Activated T-helper 17 cell treated with anti-CD3 and anti-CD28 coated beads, Interleukin-2, amount 50 U/mL, for 72 hours (primary cell): Measurements from ENCODE around the gene EIF6. TPM values are rescaled to one million over a fixed set of nuclear protein-coding genes. Genes with fewer than 3 reads are reported as not detected.
A peak's percentile ranks its signal among the peaks of the same experiment; 100 is the strongest.
"Not testable (repeated sequence)": the region's sequence is repeated elsewhere in the genome, so short reads cannot be mapped to it uniquely, and the experiment has no call there.

Experiments
- ATAC-seq: fragments of 150-1000 bp; cut with Tn5 transposase; replicated peaks from 2 replicates; pipeline ENCODE4 v1.10.0; 2021; ENCODE audit warnings: mild to moderate bottlenecking, moderate library complexity
- H3K27ac Mint-ChIP-seq: one replicate; pipeline ENCODE4 v1.8.0; 2022; ENCODE audit warnings: mixed read lengths
- H3K27me3 Mint-ChIP-seq: one replicate; pipeline ENCODE4 v1.8.0; 2022; ENCODE audit warnings: mixed read lengths
- H3K36me3 Mint-ChIP-seq: one replicate; pipeline ENCODE4 v1.8.0; 2022; ENCODE audit warnings: low read depth, mild to moderate bottlenecking, mixed read lengths
- H3K4me1 Mint-ChIP-seq: one replicate; pipeline ENCODE4 v1.8.0; 2022; ENCODE audit warnings: mixed read lengths
- H3K4me3 Mint-ChIP-seq: one replicate; pipeline ENCODE4 v1.8.0; 2022; ENCODE audit warnings: mild to moderate bottlenecking, mixed read lengths
- H3K9me3 Mint-ChIP-seq: one replicate; pipeline ENCODE4 v1.8.0; 2022; ENCODE audit warnings: mixed read lengths
- total RNA-seq, 2 donors: library from RNA; stranded (reverse); gene quantifications; one replicate each; pipeline ENCODE4 v1.2.3, GENCODE V29; 2022

The EIF6 gene
- total RNA-seq, 2 donors from 2014 or later: 82.7 to 146 TPM

GRCh38 chr20:35252598-35252997 is 32.0 kb downstream of the EIF6 start:
- H3K36me3 Mint-ChIP-seq: peaks cover 13% of the 10 kb centered on the region
- H3K9me3 Mint-ChIP-seq, H3K27me3 Mint-ChIP-seq: not testable (repeated sequence)
- peak overlapping the region; percentile 46 for H3K4me3 Mint-ChIP-seq
- H3K4me1 Mint-ChIP-seq: peaks cover 13% of the 10 kb centered on the region
- H3K27ac Mint-ChIP-seq: peak overlapping the region; percentile 88
- peak; percentile 33 for ATAC-seq

GRCh38 chr20:35252037-35252461 is 32.5 kb downstream of the EIF6 start:
- peak overlapping the region; percentile 88 for H3K27ac Mint-ChIP-seq
- no peaks in the 10 kb centered on the region for H3K27me3 Mint-ChIP-seq
- peak overlapping the region; percentile 46 for H3K4me3 Mint-ChIP-seq
- no peaks in the 10 kb centered on the region for H3K9me3 Mint-ChIP-seq
- peaks cover 17% of the 10 kb centered on the region for H3K4me1 Mint-ChIP-seq
- H3K36me3 Mint-ChIP-seq: peaks cover 13% of the 10 kb centered on the region
- peak; percentile 93 for ATAC-seq

- Mint-ChIP-seq H3K4me3 (peak overlapping the region; percentile 46), H3K9me3 (no peaks in the 10 kb centered on the region), H3K36me3 (peaks cover 9% of the 10 kb centered on the region), H3K27ac (peak overlapping the region; percentile 88), H3K4me1 (peaks cover 17% of the 10 kb centered on the region), H3K27me3 (no peaks in the 10 kb centered on the region)
- no peak for ATAC-seq
Measured at GRCh38 chr20:35251613-35251940, 33.0 kb downstream of the EIF6 start.

- Mint-ChIP-seq H3K27ac (no peak overlapping the region), H3K4me3 (no peak overlapping the region), H3K4me1 (peaks cover 17% of the 10 kb centered on the region), H3K36me3 (no peaks in the 10 kb centered on the region), H3K27me3 (no peaks in the 10 kb centered on the region), H3K9me3 (no peaks in the 10 kb centered on the region)
- no peak for ATAC-seq
Measured at GRCh38 chr20:35248641-35249475, 35.7 kb downstream of the EIF6 start.

- Mint-ChIP-seq H3K36me3 (no peaks in the 10 kb centered on the region), H3K9me3 (no peaks in the 10 kb centered on the region), H3K27ac (no peak overlapping the region), H3K4me3 (no peak overlapping the region), H3K4me1 (peaks cover 8% of the 10 kb centered on the region), H3K27me3 (no peaks in the 10 kb centered on the region)
- no peak for ATAC-seq
Measured at GRCh38 chr20:35246723-35247122, 37.8 kb downstream of the EIF6 start.

- no peak for ATAC-seq
- no peak overlapping the region for H3K27ac Mint-ChIP-seq
Measured at GRCh38 chr20:35243986-35244385, 40.6 kb downstream of the EIF6 start.

GRCh38 chr20:35243317-35243716 is 41.3 kb downstream of the EIF6 start:
- Mint-ChIP-seq H3K4me3 (no peak overlapping the region), H3K27me3 (no peaks in the 10 kb centered on the region)

More at GRCh38 chr20:35243986-35244385, 40.6 kb downstream of the EIF6 start:
- no peaks in the 10 kb centered on the region for H3K36me3 Mint-ChIP-seq
- peaks cover 4% of the 10 kb centered on the region for H3K4me1 Mint-ChIP-seq
- H3K9me3 Mint-ChIP-seq: no peaks in the 10 kb centered on the region
- H3K4me3 Mint-ChIP-seq: no peak overlapping the region
- H3K27me3 Mint-ChIP-seq: no peaks in the 10 kb centered on the region

GRCh38 chr20:35240811-35241293 is 43.7 kb downstream of the EIF6 start:
- Mint-ChIP-seq H3K4me1 (no peaks in the 10 kb centered on the region), H3K9me3 (no peaks in the 10 kb centered on the region), H3K4me3 (no peak overlapping the region), H3K27me3 (no peaks in the 10 kb centered on the region), H3K36me3 (peaks cover 16% of the 10 kb centered on the region), H3K27ac (no peak overlapping the region)
- ATAC-seq: no peak

More at GRCh38 chr20:35243317-35243716, 41.3 kb downstream of the EIF6 start:
- no peaks in the 10 kb centered on the region for H3K36me3 Mint-ChIP-seq
- H3K4me1 Mint-ChIP-seq: peaks cover 4% of the 10 kb centered on the region
- no peaks in the 10 kb centered on the region for H3K9me3 Mint-ChIP-seq
- ATAC-seq: no peak
- no peak overlapping the region for H3K27ac Mint-ChIP-seq

GRCh38 chr20:35240083-35240810 is 44.3 kb downstream of the EIF6 start:
- Mint-ChIP-seq H3K4me1 (no peaks in the 10 kb centered on the region), H3K9me3 (no peaks in the 10 kb centered on the region), H3K36me3 (peaks cover 22% of the 10 kb centered on the region), H3K27ac (no peak overlapping the region), H3K27me3 (no peaks in the 10 kb centered on the region), H3K4me3 (no peak overlapping the region)
- no peak for ATAC-seq

- no peaks in the 10 kb centered on the region for H3K27me3 Mint-ChIP-seq
- peaks cover 37% of the 10 kb centered on the region for H3K36me3 Mint-ChIP-seq
- H3K9me3 Mint-ChIP-seq: no peaks in the 10 kb centered on the region
- no peak for ATAC-seq
- no peaks in the 10 kb centered on the region for H3K4me1 Mint-ChIP-seq
- H3K27ac Mint-ChIP-seq: no peak overlapping the region
- no peak overlapping the region for H3K4me3 Mint-ChIP-seq
Measured at GRCh38 chr20:35238735-35239134, 45.8 kb downstream of the EIF6 start.

GRCh38 chr20:35238170-35238569 is 46.4 kb downstream of the EIF6 start:
- Mint-ChIP-seq H3K4me3 (no peak overlapping the region), H3K4me1 (no peaks in the 10 kb centered on the region), H3K9me3 (no peaks in the 10 kb centered on the region), H3K27ac (no peak overlapping the region), H3K36me3 (peaks cover 37% of the 10 kb centered on the region), H3K27me3 (no peaks in the 10 kb centered on the region)
- ATAC-seq: no peak

- ATAC-seq: no peak
- Mint-ChIP-seq H3K27ac (no peak overlapping the region), H3K9me3 (no peaks in the 10 kb centered on the region)
Measured at GRCh38 chr20:35237486-35237885, 47.1 kb downstream of the EIF6 start.

GRCh38 chr20:35235881-35236280 is 48.7 kb downstream of the EIF6 start:
- Mint-ChIP-seq H3K27me3 (no peaks in the 10 kb centered on the region), H3K4me3 (no peak overlapping the region), H3K27ac (no peak overlapping the region), H3K4me1 (no peaks in the 10 kb centered on the region), H3K36me3 (peaks cover 51% of the 10 kb centered on the region), H3K9me3 (no peaks in the 10 kb centered on the region)
- ATAC-seq: no peak

More at GRCh38 chr20:35237486-35237885, 47.1 kb downstream of the EIF6 start:
- H3K4me1 Mint-ChIP-seq: no peaks in the 10 kb centered on the region
- no peaks in the 10 kb centered on the region for H3K27me3 Mint-ChIP-seq
- no peak overlapping the region for H3K4me3 Mint-ChIP-seq
- H3K36me3 Mint-ChIP-seq: peaks cover 38% of the 10 kb centered on the region

- no peak for ATAC-seq
- H3K4me1 Mint-ChIP-seq: no peaks in the 10 kb centered on the region
- H3K36me3 Mint-ChIP-seq: peaks cover 55% of the 10 kb centered on the region
- H3K27me3 Mint-ChIP-seq: peaks cover 11% of the 10 kb centered on the region
- no peak overlapping the region for H3K27ac Mint-ChIP-seq
- H3K9me3 Mint-ChIP-seq: no peaks in the 10 kb centered on the region
- no peak overlapping the region for H3K4me3 Mint-ChIP-seq
Measured at GRCh38 chr20:35232575-35232974, 52.0 kb downstream of the EIF6 start.
